Vagina (tissue), 2 donors: Measurements from ENCODE around the gene SDHAF2.

ENCODE experiments used
- CTCF ChIP-seq, 3 experiments: fragments of 450-650 bp in 2 of 3; fragments of 200-600 bp in 1 of 3; sonication (generic) in 1 of 3; IDR thresholded peaks; one replicate each; pipeline ENCODE4 v1.5.1; 2017 to 2019; ENCODE audit warnings: antibody characterized with exemption in 3 of 3, mild to moderate bottlenecking in 2 of 3, moderate library complexity in 2 of 3
- POLR2A ChIP-seq, 2 donors: fragments of 450-650 bp; IDR thresholded peaks; one replicate each; pipeline ENCODE4 v1.6.1; 2017; ENCODE audit warnings: antibody characterized with exemption in 2 of 2, mild to moderate bottlenecking in 2 of 2, moderate library complexity in 2 of 2

GRCh38 chr11:61411589-61411988 is 18.3 kb upstream of the SDHAF2 start:
- TF ChIP-seq CTCF (IDR thresholded peaks at IDR 0.05) (no peak), POLR2A (IDR thresholded peaks at IDR 0.05) (no peak)
